GM12875 (cell line): ENCODE data around the gene HOXA6.

Source experiments
- H3K4me3 ChIP-seq: one replicate; pipeline ENCODE4 v1.5.1; 2011; ENCODE audit warnings: low read depth, low read length, control low read depth
- CTCF ChIP-seq: IDR thresholded peaks from 2 replicates; pipeline ENCODE4 v1.5.1; 2011; ENCODE audit warnings: low read depth, mild to moderate bottlenecking, control low read depth, inconsistent platforms, low read length, moderate library complexity, borderline replicate concordance; ENCODE audit not compliant: insufficient read depth

The HOXA6 gene

GRCh38 chr7:27165089-27165995 is 17.8 kb upstream of the HOXA6 start, which contains the start of gene HOXA9:
Gene HOXA9 (minus strand): TSS chr7:27165537. CDS start chr7:27165457, 80 bp downstream.
- no peak within 1 kb of the TSS for H3K4me3 ChIP-seq
- TF ChIP-seq CTCF, result no peak

GRCh38 chr7:27164367-27165088 is 17.0 kb upstream of the HOXA6 start:
- TF ChIP-seq CTCF, result no peak
- H3K4me3 ChIP-seq, result no peak overlapping the region

GRCh38 chr7:27164045-27164366 is 16.4 kb upstream of the HOXA6 start:
- no peak for TF ChIP-seq CTCF
- no peak overlapping the region for H3K4me3 ChIP-seq

GRCh38 chr7:27163288-27164044 is 15.9 kb upstream of the HOXA6 start:
- TF ChIP-seq CTCF, result no peak
- H3K4me3 ChIP-seq, result no peak overlapping the region

- no peak overlapping the region for H3K4me3 ChIP-seq
- no peak for TF ChIP-seq CTCF
Observed at GRCh38 chr7:27162561-27163287, 15.2 kb upstream of the HOXA6 start.

- no peak for TF ChIP-seq CTCF
- H3K4me3 ChIP-seq, result no peak overlapping the region
Observed at GRCh38 chr7:27161721-27162560, 14.4 kb upstream of the HOXA6 start.
